HCT116 (cell line): Measurements from ENCODE around the gene USP32. TPM values are rescaled to one million over a fixed set of nuclear protein-coding genes. Genes with fewer than 3 reads are reported as not detected.

Source experiments
- ATAC-seq: fragments of 200-7000 bp; cut with Tn5 transposase; 2 replicates; pipeline ENCODE4 v1.9.1; 2020; ENCODE audit warnings: mild to moderate bottlenecking, moderate library complexity
- BruUV-seq: library from RNA; stranded (reverse); fragments of 400-500 nt; replicated peaks from 2 replicates; lab custom pipeline; 2021; lab: Mats Ljungman, UMichigan
- CTCF ChIA-PET: fragments of 300-600 bp; sonication (Branson Sonifier 250); formaldehyde crosslinking; loops from one replicate; lab custom pipeline; 2021; ENCODE audit warnings: antibody characterized with exemption; lab: Charles Lee
- POLR2A ChIA-PET: fragments of 300-600, 350-600 bp; sonication (Branson Sonifier 250); formaldehyde crosslinking; loops from one replicate; lab custom pipeline; 2021; ENCODE audit warnings: antibody characterized with exemption; lab: Charles Lee
- RAD21 ChIA-PET, 2 experiments: fragments of 300-600 bp; sonication (Branson Sonifier 250); formaldehyde crosslinking; loops; one replicate each; lab custom pipeline; 2023; ENCODE audit warnings: low total read pairs in 2 of 2; ENCODE audit not compliant: uncharacterized antibody in 2 of 2, unreplicated experiment in 2 of 2, low non-redundant PET in 1 of 2; lab: Charles Lee
- DNase-seq: peaks from one replicate; pipeline ENCODE4 v3.0.0-alpha.2; 2010; ENCODE audit warnings: low read depth, low spot score
- H2AFZ ChIP-seq: fragments of 200-600 bp; shearing (Covaris generic), sonication (generic); 2 replicates; pipeline ENCODE4 v1.6.1; 2017; ENCODE audit warnings: low read depth, mixed run types, mixed read lengths, antibody characterized with exemption, low read length; ENCODE audit not compliant: poor library complexity, severe bottlenecking
- H3K27ac ChIP-seq: 2 replicates; pipeline ENCODE4 v1.5.1; 2012; ENCODE audit warnings: low read depth, low read length
- H3K27me3 ChIP-seq: fragments of 200-600 bp; sonication (generic); 2 replicates; pipeline ENCODE4 v1.6.1; 2016; ENCODE audit warnings: mixed run types, low read length, mixed read lengths; ENCODE audit not compliant: insufficient read depth
- H3K36me3 ChIP-seq, 2 experiments: fragments of 200-500 bp in 1 of 2; fragments of 200-600 bp in 1 of 2; sonication (Bioruptor generic) in 1 of 2; sonication (generic) in 1 of 2; 2 replicates each; pipeline versions ENCODE4 v1.5.1 to v1.6.1; 2014 to 2016; ENCODE audit warnings: low read length in 2 of 2, inconsistent platforms in 1 of 2, mixed read lengths in 1 of 2, mixed run types in 1 of 2; ENCODE audit not compliant: insufficient read depth in 2 of 2, control insufficient read depth in 1 of 2
- H3K4me1 ChIP-seq, 2 experiments: fragments of 200-600 bp in 1 of 2; sonication (generic) in 1 of 2; 2 replicates each; pipeline versions ENCODE4 v1.5.1 to v1.6.1; 2012 to 2017; ENCODE audit warnings: low read length in 2 of 2, inconsistent platforms in 1 of 2, mild to moderate bottlenecking in 1 of 2, mixed read lengths in 1 of 2, mixed run types in 1 of 2, moderate library complexity in 1 of 2; ENCODE audit not compliant: insufficient read depth in 2 of 2, control insufficient read depth in 1 of 2
- H3K4me2 ChIP-seq: fragments of 200-600 bp; sonication (generic); 2 replicates; pipeline ENCODE4 v1.6.1; 2017; ENCODE audit warnings: mixed run types, low read length, mixed read lengths
- H3K4me3 ChIP-seq, 2 experiments: fragments of 200-600 bp in 1 of 2; sonication (generic) in 1 of 2; replicated peaks in 1 of 2; 2 replicates each; pipeline ENCODE4 v1.5.1; 2011 to 2016; ENCODE audit warnings: low read length in 2 of 2, control low read depth in 1 of 2, low read depth in 1 of 2, mild to moderate bottlenecking in 1 of 2, mixed read lengths in 1 of 2, mixed run types in 1 of 2
- H3K79me2 ChIP-seq: fragments of 200-600 bp; sonication (generic); 2 replicates; pipeline ENCODE4 v1.6.1; 2017; ENCODE audit warnings: mild to moderate bottlenecking, mixed run types, low read length, moderate library complexity, mixed read lengths; ENCODE audit not compliant: insufficient read depth
- H3K9ac ChIP-seq: fragments of 200-600 bp; sonication (generic); 2 replicates; pipeline ENCODE4 v1.6.1; 2016; ENCODE audit warnings: low read length, mixed read lengths
- H3K9me2 ChIP-seq: fragments of 200-600 bp; sonication (generic), shearing (Covaris generic); 2 replicates; pipeline ENCODE4 v1.6.1; 2017; ENCODE audit warnings: mixed run types, mild to moderate bottlenecking, moderate library complexity; ENCODE audit not compliant: insufficient read depth
- H3K9me3 ChIP-seq, 2 experiments: fragments of 200-500 bp in 1 of 2; fragments of 200-600 bp in 1 of 2; sonication (Bioruptor generic) in 1 of 2; sonication (generic) in 1 of 2; 2 replicates each; pipeline ENCODE4 v1.6.1; 2014 to 2017; ENCODE audit warnings: low read length in 2 of 2, mixed read lengths in 2 of 2, inconsistent platforms in 1 of 2, low read depth in 1 of 2, mild to moderate bottlenecking in 1 of 2, mixed run types in 1 of 2, moderate library complexity in 1 of 2; ENCODE audit not compliant: control insufficient read depth in 1 of 2, insufficient read depth in 1 of 2
- H4K20me1 ChIP-seq: fragments of 200-600 bp; sonication (generic), shearing (Covaris generic); 2 replicates; pipeline ENCODE4 v1.6.1; 2017; ENCODE audit warnings: mixed run types, mild to moderate bottlenecking, moderate library complexity; ENCODE audit not compliant: insufficient read depth
- CBX3 ChIP-seq: IDR thresholded peaks from 2 replicates; pipeline ENCODE4 v1.6.1; 2012; ENCODE audit warnings: low read depth
- CTCF ChIP-seq, 3 experiments: fragments of 200-600 bp in 1 of 3; sonication (generic) in 1 of 3; IDR thresholded peaks in 2 of 3; conservative IDR thresholded peaks in 1 of 3; 2 replicates each; pipeline ENCODE4 v1.5.1; 2012 to 2017; ENCODE audit warnings: low read depth in 2 of 3, low read length in 2 of 3, antibody characterized with exemption in 1 of 3, borderline replicate concordance in 1 of 3, control low read depth in 1 of 3, mild to moderate bottlenecking in 1 of 3, mixed read lengths in 1 of 3, mixed run types in 1 of 3, moderate library complexity in 1 of 3; ENCODE audit not compliant: insufficient read depth in 1 of 3
- EGR1 ChIP-seq: IDR thresholded peaks from 2 replicates; pipeline ENCODE4 v1.6.1; 2012; ENCODE audit warnings: low read depth
- EZH2phosphoT487 ChIP-seq: fragments of 200-600 bp; IDR thresholded peaks from 2 replicates; pipeline ENCODE4 v1.6.1; 2018; ENCODE audit warnings: antibody characterized with exemption, borderline replicate concordance
- JUND ChIP-seq: IDR thresholded peaks from 2 replicates; pipeline ENCODE4 v1.6.1; 2012
- REST ChIP-seq: IDR thresholded peaks from 2 replicates; pipeline ENCODE4 v1.6.1; 2012; ENCODE audit warnings: low read depth
- SIN3A ChIP-seq: IDR thresholded peaks from 2 replicates; pipeline ENCODE4 v1.6.1; 2012; ENCODE audit warnings: low read depth
- SRF ChIP-seq: IDR thresholded peaks from 2 replicates; pipeline ENCODE4 v1.6.1; 2012; ENCODE audit warnings: low read depth
- YY1 ChIP-seq: IDR thresholded peaks from 2 replicates; pipeline ENCODE4 v1.6.1; 2011; ENCODE audit warnings: low read length, low read depth, moderate library complexity, mild to moderate bottlenecking; ENCODE audit not compliant: insufficient replicate concordance; ENCODE audit errors: extremely low read depth
- ZBTB33 ChIP-seq: IDR thresholded peaks from 2 replicates; pipeline ENCODE4 v1.6.1; 2011; ENCODE audit warnings: mild to moderate bottlenecking, low read length, moderate library complexity; ENCODE audit not compliant: insufficient replicate concordance; ENCODE audit errors: extremely low read depth
- ZNF274 ChIP-seq: fragments of 200-500 bp; sonication (Bioruptor generic); IDR thresholded peaks from 2 replicates; pipeline ENCODE4 v1.6.1; 2014; ENCODE audit warnings: mild to moderate bottlenecking, low read depth, low read length, inconsistent platforms
- intact Hi-C: fragments of 100-400 bp; cut with micrococcal nuclease; formaldehyde crosslinking; loops from 2 replicates; pipeline ENCODE4 v1.10.0; 2022
- total RNA-seq: library from RNA; stranded (reverse); gene quantifications from one replicate; pipeline ENCODE4 v1.2.1, GENCODE V29; 2021; ENCODE audit not compliant: unreplicated experiment

Gene USP32
- total RNA-seq, 1 experiment from 2014 or later = 67.0 TPM

- ChIA-PET RAD21 (no interaction called here), CTCF (no interaction called here), POLR2A (no interaction called here)
- no TSS peak for BruUV-seq
- no peak for DNase-seq
- no peak overlapping the region for H3K27ac ChIP-seq
- no peaks in the 10 kb centered on the region for H3K9me3 ChIP-seq
- H3K4me1 ChIP-seq = no peaks in the 10 kb centered on the region
- peaks cover 21% of the 10 kb centered on the region; the same call in 1 of the 2 replicates for H3K79me2 ChIP-seq
- H3K9ac ChIP-seq = no peak overlapping the region
- H2AFZ ChIP-seq = no peak overlapping the region
- H3K36me3 ChIP-seq = no peaks in the 10 kb centered on the region
- no peaks in the 10 kb centered on the region for H3K9me2 ChIP-seq
- no peak overlapping the region for H3K4me2 ChIP-seq
- H3K27me3 ChIP-seq = no peaks in the 10 kb centered on the region
- ATAC-seq = no peak
- H4K20me1 ChIP-seq = no peaks in the 10 kb centered on the region
- no peak overlapping the region for H3K4me3 ChIP-seq
- TF ChIP-seq SRF = no peak
- no peak for TF ChIP-seq JUND
- no peak for TF ChIP-seq SIN3A
- no peak for TF ChIP-seq EZH2phosphoT487
- no peak for TF ChIP-seq ZBTB33
- TF ChIP-seq CBX3 = no peak
- TF ChIP-seq YY1 = no peak
- TF ChIP-seq REST = no peak
- TF ChIP-seq ZNF274 = no peak
- no peak for TF ChIP-seq CTCF (IDR thresholded peaks at IDR 0.05 in 2 of 3, conservative IDR thresholded peaks at IDR 0.05 in 1 of 3; ENCODE audit: borderline replicate concordance in 1 of 3, insufficient read depth in 1 of 3, low read depth in 2 of 3, low read length in 2 of 3)
- no peak for TF ChIP-seq EGR1
- intact Hi-C loops = no loop called here
These were observed 59.4 kb downstream of the USP32 start for GRCh38 chr17:60332574-60332973.
